Lower leg skin (tissue), 3 donors: ENCODE results near the gene DIS3L2.

Experiments
- CTCF ChIP-seq, 3 donors: fragments of 450-650 bp; IDR thresholded peaks; one replicate each; pipeline ENCODE4 v1.5.1; 2016; ENCODE audit warnings: antibody characterized with exemption in 3 of 3, mild to moderate bottlenecking in 3 of 3, moderate library complexity in 2 of 3
- POLR2A ChIP-seq, 2 donors: fragments of 450-650 bp; IDR thresholded peaks; one replicate each; pipeline ENCODE4 v1.6.1; 2016 to 2017; ENCODE audit warnings: antibody characterized with exemption in 2 of 2, mild to moderate bottlenecking in 1 of 2, moderate library complexity in 1 of 2

- no peak for TF ChIP-seq CTCF (IDR thresholded peaks at IDR 0.05)
- TF ChIP-seq POLR2A (IDR thresholded peaks at IDR 0.05) = no peak
Observed at GRCh38 chr2:232347369-232347768, 385.9 kb downstream of the DIS3L2 start.
